NCI-H1092 (cell line): Measurements from ENCODE around the gene ZNF267.
"Not testable (repeated sequence)": the region's sequence is repeated elsewhere in the genome, so short reads cannot be mapped to it uniquely, and the experiment has no call there.

Experiments used
- DNase-seq: peaks from one replicate; lab custom pipeline; 2025; lab: John Stamatoyannopoulos, UW

ZNF267 gene

DNA sequence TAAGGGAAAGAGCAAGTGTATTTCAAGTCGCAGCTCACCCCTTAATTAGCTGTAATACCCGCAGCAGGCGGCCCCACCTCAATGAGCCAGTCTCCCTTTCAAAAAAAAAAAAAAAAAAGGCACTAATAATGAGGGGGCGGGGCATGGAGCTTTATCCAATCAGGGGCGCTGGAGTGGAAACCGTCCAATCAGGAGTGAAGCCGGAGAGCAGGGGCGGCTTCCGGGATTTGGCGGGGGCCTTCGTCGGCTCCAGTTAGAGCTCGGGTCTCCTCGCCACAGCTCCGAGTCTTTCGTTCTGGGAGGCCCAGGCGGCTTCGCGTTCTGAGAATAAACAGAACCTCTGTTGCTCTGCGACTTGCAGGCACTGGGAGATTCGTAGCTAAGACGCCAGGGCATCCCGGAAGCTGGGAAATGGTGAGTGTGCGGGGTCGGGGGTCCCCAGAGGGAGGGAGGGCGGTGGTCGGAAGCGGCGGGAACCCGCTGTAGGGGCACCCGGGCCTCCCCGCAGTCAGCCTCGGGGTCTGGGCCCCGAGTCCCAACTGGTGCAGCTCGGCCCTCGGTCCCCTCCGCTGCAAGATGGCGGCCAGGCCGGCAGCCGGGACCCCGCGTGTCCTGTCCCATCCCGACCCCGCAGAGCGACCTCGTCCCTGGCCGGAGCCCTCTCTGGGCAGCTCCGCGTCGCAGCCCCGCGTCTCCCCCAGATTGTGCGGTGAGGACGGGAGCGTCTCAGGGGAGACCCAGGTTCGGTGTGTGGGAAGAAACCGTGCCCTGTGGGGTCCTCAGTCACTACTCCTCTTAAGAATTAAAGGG lies at the start of gene ZNF267:
Gene ZNF267 (plus strand): TSS at position 252 of the 810 bp plus-strand sequence. CDS start 160 bp downstream, at position 412.
- peak; percentile 90 for DNase-seq

DNA sequence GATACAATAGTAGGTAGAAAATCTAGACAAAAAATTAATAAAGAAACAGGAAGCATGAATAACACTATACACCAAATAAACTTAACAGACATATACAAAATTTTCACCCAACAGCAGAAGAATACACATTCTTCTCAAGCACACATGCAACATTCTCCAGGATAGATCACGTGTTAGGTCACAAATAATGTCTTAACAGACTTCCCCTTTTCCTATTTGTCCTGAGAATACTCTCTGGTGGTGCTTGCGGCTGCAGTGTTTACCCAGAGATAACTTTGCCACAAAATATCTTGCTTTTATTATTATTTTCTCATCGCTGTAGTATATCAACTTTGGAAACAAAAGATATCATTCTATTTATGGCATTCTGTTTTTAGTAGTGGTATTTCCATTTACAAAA lies 40.6 kb upstream of the ZNF267 start:
- no peak for DNase-seq

DNA sequence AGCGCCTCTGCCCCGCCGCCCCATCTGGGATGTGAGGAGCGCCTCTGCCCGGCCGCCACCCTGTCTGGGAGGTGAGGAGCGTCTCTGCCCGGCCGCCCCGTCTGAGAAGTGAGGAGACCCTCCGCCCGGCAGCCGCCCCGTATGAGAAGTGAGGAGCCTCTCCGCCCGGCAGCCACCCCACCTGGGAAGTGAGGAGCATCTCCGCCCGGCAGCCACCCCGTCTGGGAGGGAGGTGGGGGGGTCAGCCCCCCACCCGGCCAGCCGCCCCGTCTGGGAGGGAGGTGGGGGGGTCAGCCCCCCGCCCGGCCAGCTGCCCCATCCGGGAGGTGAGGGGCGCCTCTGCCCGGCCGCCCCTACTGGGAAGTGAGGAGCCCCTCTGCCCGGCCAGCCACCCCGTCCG lies 37.2 kb upstream of the ZNF267 start:
- not testable (repeated sequence) for DNase-seq

DNA sequence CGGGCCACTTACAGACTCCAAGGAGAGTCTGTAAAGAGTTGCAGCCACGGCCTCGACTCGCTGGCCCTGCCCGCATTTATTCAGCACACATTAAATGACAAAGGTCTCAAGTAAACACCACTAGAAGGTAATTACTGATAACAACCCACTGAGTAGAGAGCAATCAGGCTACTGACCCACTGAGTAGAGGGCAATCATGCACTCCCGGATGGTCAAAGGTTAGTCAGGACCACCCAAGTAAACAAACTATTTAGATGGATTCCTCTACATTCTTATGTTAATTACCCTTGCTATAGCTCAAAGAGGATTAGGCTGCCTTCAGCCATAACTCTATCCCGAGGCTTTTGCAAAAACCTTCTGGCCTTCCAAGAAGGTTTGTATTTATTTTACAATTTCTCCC lies 30.7 kb upstream of the ZNF267 start:
- DNase-seq: no peak

DNA sequence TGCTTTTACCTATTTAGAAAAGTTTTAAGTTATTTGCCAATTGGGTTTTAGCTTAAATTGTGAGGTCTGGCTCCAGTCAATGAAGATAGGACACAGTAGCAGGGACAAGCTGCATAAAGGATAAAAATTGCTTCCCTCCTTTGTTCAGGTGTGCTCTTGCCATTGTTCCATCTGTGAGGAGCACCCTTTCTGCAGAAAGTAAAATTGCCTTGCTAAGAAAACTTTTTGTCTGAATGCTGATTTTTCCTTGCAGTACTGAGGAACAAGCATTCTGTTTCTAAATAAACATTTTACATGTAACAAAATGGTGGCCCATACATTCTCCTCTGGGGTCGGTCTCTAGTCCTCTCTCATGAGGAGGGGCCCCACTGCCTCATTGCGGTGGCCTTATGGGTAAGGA lies 25.0 kb upstream of the ZNF267 start:
- DNase-seq: not testable (repeated sequence)

DNA sequence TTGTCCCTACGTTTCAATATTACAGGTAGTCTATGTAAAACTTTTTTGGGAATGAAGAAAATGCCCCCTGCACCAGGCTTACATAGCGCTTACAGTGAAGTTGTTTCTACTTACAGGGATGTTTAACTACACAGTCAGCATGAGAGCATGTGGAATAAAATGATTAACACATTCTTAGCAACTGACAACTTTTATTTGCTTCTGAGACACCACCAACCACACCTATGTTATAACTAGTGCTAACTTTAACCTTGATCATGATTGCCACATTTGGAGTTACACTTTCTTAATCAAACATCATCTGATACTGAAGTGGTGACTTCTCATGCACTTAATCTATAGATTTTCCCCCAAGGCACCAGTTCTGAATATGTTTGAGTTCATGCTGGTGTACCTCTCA lies 20.3 kb upstream of the ZNF267 start:
- DNase-seq: no peak

DNA sequence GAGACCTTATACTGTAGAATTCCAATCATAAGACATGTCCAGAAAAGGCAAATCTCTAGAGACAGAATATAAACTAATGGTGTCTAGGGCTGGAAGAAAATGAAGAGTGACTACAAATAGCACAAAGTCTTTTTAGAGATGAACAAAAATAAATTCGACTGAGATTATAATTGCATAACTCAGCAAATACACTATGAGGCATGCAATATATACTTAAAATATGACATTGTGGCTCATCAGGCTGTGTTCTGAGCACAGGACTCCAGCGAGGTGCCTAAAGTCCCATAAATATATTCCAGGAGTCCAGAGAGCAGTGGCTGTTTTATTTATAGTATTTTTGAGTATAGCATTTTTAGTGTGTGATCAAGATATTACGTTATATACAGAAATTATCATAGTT lies 13.1 kb upstream of the ZNF267 start:
- DNase-seq: no peak

DNA sequence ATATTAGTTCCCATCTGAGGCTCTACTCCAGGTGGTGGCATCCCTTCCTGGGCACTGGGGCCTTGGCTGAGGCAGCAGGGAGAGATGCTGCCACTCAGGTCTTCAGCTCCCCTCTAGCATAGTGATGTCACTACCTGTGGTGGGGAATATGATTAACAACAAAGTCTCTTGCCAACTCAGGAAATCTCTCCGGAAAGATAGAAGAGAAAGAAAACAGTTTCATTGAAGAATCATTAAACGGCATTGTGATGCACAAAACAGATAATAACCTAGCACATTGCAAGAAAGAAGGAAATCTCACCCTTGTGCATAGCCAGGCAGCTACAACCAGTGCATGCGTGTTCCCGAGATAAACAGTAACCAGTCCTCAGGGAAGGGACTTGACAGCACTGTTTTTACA lies 12.2 kb upstream of the ZNF267 start:
- DNase-seq: no peak

DNA sequence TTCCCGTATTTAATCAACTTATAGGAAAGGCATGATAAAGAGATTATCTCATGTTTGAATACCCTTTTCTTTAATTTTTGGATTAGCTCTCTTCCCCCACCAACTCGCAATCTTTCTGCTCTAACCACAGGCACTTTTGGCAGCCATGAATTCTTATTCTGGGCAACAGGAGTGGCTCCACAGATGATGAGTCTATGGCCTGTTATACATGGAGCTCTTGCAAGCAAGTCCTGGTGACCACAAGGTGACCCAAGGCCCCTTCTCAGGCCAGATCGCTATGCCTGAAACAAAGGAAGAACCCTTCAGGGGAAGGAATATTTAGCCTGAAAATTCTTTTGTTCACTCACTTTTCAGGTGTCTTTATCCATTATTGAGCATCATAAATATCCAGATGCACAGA lies 10.8 kb upstream of the ZNF267 start:
- DNase-seq: no peak

DNA sequence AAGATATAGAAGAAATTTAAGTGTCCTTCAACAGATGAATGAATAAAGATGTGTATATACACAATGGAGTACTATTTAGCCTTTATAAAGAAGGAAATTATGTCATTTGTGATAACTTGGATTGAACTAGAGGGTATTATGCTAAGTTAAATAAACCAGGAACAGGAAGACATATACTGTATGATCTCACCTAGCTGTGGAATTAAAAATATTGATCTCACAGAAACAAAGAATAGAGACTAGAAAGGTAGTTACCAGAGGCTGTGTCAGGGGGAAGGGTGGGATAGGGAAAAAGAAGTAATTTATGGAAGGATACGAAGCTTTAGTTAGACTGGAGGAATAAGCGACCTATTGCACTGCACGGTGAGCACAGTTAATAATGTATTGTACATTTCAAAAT lies 5.4 kb upstream of the ZNF267 start:
- DNase-seq: no peak

DNA sequence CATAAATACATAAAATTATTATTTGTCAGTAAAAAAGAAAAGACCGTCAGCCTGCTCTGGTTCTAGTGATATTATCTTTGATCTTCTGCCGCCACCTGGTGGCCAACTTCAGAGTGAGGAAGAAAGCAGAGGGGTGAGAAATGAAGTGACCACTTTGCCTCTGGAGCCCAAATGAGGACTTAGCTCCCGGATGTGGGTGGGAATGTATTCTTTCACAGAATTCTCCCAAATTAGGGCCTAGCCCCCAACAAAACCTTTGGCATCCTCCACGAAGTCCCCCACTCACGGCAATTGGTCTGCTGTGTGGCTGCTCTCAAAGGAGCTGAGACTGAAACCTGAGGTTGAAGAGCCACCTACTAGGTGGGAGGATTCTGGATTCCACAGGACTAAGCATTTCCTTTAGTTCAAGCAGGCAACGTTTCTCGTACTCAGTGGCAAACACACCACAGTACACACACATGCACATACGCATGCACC lies 4.9 kb upstream of the ZNF267 start:
- peak; percentile 64 for DNase-seq

DNA sequence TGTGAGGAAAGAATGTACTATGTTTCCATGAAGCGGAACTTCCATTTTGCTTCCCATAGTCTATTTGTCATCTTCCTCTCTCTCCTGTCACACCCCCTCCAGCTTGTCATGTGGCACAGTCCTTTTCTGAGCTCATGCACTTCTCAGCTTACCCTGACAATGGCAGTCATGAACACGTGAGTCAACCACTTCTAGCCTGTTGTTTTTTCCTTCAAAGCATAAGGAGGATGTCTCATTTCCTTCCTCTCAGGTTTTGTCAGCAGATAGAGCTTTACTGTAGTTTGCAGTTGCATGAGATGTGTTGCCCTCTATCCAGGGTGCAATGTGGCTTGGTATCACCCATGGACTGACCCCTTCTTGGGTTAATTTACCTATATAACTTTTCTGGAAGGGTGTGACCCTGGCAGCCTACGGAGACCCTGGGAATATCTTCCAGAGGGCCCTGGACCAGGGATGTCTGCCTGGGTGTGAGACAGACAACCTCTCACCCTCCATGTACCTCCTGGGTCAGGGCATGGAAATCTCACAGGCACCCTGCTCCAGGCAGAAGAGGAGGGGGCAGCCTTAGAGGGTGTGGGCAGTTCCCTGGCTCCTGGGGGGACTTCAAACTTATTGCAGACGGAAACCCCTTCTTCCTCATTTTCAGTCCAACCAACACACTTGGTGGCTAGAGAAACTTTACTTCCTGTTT lies 4.0 kb upstream of the ZNF267 start:
- DNase-seq: no peak

DNA sequence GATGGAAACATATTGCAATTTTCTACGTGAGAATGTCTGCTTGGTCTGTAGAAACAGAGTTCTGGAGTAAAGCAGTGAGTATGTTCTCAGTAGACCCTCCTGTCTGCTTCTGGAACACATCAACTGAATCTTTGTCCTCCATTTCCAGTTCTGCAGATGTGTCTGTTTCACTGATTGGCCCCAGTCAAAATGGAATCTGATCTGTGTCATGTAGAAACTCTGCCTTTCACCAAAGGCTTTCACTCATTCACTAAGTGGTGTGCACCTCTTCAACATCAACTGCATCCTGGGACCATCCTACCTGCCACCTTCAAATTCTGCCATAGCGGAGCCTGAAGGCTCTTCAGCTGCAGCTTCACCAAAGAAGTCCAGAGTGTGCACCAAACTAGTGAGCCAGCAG lies 2.8 kb upstream of the ZNF267 start:
- no peak for DNase-seq

DNA sequence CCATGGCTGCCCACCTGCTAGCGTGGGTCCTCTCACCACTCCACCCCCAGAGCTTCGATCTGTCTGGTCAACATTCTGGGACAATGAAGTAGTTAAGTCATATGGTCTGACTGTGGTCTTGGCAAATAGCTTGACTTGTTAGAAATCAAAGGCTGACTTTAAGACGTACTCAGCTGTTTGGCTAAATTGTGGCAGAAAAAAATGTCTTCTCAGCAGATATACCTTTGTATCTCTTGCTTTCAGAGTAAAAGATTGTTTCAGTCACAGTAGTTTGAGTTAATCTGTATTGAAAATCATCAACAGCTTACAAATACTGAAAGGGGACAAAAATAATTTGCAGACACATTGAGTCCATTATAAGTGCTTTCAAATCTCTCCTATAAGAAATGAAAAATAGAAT lies 2.1 kb upstream of the ZNF267 start:
- no peak for DNase-seq

DNA sequence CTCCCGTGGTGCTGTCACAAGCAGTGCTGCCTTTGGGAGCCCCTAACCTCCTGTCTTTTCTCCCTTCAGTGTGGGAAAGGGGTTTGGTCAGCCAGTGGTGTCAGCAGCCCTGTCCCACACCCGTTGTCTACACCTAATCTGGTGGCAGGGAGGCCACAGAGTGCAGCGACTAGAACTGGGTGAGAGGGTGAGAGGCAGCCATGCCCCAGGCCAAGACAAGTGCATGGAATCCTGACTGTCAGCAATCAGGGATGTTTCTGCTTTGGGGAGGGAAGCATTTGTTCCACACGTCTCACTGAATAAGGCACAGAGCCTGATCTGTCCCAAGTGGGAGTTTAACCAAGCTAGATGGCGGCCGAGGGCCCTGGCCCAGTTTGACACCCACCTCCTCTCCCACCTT lies 1.4 kb upstream of the ZNF267 start:
- no peak for DNase-seq

DNA sequence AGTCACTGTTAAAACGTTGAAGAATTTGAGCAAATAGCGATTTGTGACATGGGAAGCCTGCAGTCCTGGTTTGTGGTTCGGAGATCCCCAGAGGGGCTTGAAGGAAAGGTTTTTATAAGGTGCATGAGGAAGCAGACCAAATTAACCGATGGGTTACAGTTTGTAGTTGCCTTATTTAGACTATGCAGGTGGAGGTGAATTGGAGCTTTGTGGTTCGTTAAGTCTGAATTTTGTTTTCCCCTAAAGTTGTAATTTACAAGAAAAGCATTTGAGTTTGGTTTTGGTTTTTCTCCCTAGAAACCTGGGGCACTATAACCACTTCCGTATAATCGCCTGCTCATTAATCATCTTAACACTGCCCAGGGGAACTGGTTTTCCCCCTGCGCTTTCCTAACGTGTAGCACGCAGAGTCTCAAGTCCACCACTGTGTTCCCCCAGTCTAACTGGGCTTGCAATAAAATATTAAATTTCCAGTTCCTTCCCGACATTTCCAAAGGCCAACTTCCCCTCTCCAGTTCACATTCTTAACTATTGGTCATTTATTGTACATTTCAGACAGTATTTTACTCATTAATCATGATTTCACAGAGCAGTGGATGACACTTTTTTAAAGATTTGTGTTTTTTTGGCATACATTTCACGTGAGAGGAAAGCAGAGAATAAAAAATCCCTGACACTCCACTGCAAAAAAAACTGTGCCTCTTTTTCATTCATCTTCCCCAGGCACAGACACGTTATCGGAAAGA lies 932 bp downstream of the ZNF267 start:
- DNase-seq: no peak

DNA sequence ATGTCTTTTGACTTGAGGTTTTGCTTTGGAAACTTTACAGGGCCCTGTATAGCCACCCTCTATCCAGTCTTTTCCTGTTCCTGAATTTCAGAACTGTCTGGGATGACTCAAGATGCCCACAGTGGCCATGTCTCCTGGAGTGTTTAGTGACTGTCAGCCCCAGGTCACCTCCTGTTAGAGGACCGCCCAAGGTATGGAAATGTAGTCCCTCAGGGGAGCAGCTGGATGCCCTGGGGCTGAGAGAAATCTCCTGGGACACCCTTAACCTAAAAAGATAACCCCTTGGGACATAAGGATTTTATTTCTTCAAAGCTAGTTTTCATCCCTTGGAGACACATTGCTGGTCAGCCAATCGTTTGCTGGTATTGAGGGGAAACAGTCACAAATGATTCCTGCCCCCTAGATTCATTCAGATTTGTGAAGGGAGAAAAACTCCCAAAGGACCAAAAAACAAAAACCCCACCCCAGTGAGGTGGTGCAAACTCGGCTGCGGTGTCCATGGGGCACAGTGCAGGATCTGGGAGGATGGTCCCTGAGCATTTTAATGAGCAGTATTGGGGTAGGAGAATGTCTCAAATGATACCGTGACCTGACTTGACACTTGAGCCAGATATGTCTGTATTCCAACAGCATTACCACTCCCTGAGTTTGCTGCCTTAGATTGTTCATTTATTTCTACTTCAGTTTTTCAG lies 1.7 kb downstream of the ZNF267 start:
- DNase-seq: no peak

DNA sequence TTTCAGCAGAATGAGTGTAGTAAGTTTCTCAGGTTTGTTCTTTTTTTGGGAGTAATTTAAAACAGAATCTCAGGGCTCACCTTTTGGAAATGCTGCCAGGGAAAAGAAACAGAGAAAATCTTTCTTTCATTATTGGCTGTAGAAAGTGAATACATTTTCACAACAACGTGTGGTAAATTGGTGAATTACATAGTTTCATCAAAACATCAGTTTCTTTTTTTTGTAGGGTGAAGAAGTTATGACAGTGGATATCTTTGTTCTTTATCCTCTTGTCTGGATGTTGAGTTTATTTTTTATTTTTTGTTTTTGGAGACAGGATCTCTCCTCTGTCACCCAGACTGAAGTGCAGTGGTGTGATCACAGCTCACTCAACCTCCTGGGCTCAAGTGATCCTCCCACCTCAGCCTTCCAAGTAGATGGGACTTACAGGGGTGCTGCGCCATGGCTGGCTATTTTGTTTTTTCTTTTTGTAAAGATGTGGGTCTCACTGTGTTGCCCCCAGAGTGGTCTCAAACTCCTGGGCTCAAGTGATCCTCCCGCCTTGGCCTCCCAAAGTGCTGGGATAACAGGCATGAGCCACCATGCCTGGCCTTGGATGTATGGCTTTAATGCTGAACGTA lies 2.4 kb downstream of the ZNF267 start:
- DNase-seq: no peak

DNA sequence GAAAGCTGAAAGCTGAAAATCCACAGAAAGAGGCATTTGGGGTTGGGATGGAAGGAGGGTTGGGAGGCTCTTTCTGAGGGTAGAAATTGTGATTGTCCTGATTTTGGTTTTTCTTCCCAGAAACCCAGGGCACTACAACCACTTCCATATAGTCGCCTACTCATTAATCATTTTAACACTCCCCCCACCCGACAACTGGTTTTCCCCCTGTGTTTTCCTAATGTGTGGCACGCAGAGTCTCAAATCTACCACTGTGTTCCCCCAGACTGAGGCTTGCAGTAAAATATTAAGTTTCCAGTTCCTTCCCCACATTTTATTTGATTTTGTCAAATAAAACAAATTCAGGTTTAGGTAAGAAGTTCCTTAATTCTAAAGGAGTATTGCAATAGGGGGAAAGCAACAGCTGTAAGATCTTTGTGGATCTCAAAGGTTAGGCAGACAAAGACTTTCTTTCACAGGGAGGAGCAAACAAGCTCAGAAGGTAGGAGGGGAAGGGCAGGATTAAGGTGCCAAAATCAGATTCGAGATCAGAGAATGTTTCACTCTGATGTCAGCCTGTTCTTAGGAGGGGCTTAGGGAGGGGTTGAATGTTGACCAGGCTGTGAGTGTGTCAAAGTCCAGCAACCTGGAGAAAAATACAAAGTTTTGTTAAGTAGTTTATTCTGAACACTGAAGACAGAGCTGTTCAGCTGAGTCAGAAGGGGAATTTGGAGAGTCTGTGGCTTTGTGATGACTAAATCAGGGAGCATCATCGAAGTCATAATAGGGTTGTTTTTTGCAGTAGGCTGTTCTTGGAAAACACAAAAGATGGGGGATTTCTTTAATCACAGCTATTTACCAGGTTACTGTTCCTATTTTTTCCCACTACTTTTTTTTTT lies 3.6 kb downstream of the ZNF267 start:
- DNase-seq: no peak

DNA sequence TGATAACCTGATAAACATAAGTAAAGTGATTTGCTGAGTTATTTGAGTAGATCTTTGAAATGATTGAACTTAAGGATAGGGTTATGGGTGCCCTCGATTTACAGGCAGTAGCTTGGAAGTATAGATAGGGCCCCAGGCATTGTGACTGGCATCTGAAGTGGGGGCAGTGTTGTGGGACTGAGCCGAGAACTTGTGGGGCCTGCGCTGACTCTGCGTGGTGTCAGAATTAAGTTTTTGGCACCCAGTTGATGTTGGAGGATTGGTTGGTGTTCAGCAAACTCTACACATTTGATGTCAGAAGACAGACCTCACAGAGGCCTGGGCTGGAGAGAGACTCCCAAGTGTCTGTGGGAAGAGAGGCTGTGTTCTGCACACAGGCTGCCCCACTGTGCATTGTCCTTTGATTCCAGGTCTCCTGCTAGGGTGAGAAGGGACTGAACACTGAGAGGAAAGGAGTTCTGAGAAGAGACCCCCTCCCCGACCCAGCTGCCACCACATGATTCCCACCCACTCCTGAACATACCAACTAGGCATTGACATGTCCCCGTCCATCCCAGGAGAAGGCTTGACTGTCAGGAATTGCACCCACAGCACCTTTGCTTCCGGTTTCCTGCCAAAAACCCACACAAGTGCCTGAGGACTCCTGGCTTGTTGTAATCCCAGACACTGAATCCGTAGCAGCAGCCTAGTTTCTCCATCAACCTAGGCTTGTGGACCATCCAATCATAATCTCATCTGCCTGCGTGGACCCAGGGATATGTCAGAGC lies 4.5 kb downstream of the ZNF267 start:
- no peak for DNase-seq
